ENCODE data around the gene PDE10A.

GRCh38 chr6:165702669-165703068 lies 39.6 kb upstream of the PDE10A start:
- TF ChIP-seq SUZ12 (IDR thresholded peaks at IDR 0.05; ENCODE audit: extremely low read depth, insufficient read depth, insufficient read length) (no peak), YY1 (IDR thresholded peaks at IDR 0.05; ENCODE audit: insufficient read depth, insufficient read length) (no peak)

All from NT2/D1 (cell line).